AG09319 (cell line): Measurements from ENCODE around the gene TTR.

Experiments used
- DNase-seq: peaks from one replicate; pipeline ENCODE4 v3.0.0-alpha.2; 2010; ENCODE audit warnings: low read depth; ENCODE audit errors: extremely low read depth
- TF ChIP-seq, protein P1 (sequence below): IDR thresholded peaks from 2 replicates; pipeline ENCODE4 v1.5.1; 2011; ENCODE audit warnings: low read depth, mild to moderate bottlenecking, inconsistent platforms, low read length, moderate library complexity

The TTR gene

DNA sequence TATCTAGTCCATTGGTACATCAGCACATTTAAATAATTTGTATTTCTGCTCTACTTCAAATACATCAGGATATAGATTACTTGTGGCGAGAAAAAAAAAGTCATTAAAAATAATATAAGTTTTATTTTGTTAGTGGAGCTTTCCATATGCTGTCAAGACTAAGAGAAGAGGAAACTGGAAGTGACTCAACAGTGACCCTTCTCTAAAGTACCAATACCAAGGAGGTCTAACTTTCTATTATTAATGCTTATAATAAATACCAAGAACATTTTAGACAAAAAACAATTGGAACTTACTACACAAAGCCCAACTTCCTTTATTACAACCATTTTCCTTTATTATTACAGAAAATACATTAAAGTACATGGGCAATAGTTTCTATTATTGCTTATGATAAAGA lies 39.8 kb downstream of the TTR start:
- TF ChIP-seq, protein P1, sequence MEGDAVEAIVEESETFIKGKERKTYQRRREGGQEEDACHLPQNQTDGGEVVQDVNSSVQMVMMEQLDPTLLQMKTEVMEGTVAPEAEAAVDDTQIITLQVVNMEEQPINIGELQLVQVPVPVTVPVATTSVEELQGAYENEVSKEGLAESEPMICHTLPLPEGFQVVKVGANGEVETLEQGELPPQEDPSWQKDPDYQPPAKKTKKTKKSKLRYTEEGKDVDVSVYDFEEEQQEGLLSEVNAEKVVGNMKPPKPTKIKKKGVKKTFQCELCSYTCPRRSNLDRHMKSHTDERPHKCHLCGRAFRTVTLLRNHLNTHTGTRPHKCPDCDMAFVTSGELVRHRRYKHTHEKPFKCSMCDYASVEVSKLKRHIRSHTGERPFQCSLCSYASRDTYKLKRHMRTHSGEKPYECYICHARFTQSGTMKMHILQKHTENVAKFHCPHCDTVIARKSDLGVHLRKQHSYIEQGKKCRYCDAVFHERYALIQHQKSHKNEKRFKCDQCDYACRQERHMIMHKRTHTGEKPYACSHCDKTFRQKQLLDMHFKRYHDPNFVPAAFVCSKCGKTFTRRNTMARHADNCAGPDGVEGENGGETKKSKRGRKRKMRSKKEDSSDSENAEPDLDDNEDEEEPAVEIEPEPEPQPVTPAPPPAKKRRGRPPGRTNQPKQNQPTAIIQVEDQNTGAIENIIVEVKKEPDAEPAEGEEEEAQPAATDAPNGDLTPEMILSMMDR, result no peak

DNA sequence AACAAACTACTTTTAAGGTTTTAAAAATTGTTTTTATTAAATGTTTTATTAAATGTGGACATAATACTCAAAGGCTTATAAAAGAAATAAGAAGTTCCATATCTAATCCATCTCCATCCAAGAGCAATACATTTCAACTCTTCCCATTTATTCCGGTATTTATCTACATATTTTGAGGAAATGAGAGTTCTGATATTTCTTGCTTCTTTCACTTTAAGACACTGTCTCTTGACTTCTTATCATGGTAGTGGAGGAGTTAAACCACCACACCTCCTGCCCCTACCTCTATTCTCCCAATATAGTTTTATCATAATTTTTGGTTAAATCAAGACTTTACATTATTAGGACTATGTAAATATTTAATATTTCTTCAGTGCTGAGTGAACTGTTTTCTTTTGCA lies 40.7 kb downstream of the TTR start:
- DNase-seq, result no peak
- TF ChIP-seq, protein P1, result no peak

More for the DNA sequence above, 39.8 kb downstream of the TTR start:
- no peak for DNase-seq

DNA sequence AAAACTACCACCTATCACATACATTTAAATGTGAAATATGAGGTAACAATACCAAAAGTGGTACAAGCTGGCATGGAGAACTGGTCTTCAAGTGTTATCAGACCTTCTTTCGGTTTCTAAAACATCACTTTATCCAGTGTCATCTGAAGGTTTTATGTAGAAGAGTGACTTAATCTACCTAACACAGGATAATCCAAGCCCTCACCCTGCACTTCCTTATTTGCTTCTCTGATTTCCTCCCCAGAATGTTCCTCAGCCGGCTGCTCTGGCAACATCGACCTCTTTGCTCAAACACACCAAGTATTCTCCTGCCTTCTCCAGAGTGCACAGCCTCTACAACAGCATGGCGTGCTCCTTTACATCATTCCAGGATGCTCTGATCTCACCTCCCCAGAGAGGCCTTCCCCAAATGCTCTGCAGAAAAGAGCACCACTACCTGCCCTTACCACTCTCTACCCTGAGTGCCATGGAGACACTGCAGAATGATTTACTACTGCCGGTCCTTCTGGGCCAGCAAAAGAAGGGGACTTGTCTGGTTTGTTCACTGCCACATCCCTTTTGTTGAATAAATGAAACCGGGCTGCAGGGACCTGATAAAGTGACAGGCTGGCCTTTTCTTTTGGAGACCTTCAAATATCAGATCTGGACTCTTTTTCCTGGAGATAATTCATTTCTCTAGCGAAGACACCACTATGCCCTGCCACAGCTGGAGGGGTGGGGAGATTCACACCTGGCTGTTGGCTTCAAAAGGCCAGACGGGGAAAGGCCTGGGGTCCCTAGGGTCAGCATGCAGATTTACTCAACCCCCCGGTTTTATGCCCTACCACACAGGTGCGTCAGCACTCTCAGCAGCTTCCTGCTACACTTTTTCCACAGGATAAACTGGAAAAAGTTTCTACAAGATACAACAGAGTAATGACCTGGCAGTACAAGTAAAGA lies 42.0 kb downstream of the TTR start:
- DNase-seq, result no peak
- TF ChIP-seq, protein P1, result no peak

DNA sequence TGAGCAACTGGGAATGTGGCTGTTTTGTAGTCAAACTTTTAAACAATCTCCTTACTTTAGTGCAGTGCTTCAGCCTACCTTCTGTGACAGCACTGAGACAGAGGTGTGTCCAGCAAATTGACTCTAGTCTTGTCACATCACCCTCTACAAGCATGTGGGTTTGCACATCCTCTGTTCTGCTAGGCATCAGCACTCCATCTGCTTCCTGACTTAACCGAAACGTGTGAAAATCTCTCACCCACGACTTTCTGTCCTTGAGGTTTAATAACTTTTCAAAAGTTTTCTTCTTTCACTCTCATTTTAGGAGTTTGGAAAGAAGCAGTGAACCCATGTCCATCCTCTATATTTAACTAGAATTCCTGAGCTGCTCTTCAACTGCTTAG lies 42.6 kb downstream of the TTR start:
- no peak for DNase-seq
- TF ChIP-seq, protein P1, result no peak

DNA sequence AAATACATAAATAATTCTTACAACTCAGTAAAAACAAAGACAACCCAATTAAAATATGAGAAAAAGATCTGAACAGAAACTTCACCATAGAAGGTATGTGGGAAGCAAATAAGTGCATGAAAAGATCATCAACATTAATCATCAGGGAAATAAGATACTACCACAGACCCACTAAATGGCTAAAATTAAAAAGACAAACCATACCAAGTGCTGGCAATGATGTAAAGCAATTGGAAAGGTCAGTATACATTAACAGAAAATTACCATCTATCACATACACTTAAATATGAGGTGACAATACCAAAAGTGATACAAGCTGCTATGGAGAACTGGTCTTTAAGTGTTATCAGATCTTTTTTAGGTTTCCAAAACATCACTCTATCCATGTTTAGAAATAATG lies 44.7 kb downstream of the TTR start:
- TF ChIP-seq, protein P1, result no peak
- no peak for DNase-seq

DNA sequence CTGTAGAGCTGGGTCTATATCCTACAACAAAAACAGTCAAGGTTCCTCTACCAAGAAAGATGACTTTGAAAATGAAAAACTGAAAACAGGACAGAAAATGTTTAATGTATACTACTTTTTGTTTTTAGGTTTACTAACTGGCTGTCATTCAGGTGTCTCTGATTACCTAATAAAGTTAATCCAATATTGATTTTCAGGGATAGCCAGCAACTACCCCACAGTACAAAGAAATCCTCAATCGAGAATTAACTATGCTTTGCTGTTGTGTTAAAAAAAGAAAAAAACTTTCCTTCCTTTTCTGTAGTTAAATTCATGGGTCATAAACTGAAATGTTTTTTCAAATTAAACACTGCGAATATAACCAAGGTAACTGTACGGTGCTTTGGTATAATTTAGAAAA lies 45.8 kb downstream of the TTR start:
- TF ChIP-seq, protein P1, result no peak

DNA sequence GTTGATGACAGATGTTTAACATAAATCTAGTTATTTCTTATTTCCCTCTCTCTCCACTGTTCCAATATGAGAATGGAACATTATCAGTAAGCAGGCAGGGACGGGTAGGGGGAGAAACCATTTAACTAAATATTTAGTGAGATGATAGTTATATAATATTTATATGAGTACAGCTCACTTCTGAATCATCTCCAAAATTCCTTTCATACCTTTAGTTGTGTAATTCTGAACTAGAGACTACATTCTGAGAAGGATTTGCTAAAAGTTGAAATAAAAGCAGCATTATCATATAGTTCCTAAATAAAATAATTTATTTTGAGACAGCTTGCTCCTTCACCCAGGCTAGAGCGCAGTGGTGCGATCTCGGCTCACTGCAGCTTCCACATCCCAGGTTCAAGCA lies 51.3 kb downstream of the TTR start:
- no peak for DNase-seq
- TF ChIP-seq, protein P1, result no peak

More for the DNA sequence above, 45.8 kb downstream of the TTR start:
- DNase-seq, result no peak
